ENCODE measurements around the gene CAV1.

Gene CAV1

DNA sequence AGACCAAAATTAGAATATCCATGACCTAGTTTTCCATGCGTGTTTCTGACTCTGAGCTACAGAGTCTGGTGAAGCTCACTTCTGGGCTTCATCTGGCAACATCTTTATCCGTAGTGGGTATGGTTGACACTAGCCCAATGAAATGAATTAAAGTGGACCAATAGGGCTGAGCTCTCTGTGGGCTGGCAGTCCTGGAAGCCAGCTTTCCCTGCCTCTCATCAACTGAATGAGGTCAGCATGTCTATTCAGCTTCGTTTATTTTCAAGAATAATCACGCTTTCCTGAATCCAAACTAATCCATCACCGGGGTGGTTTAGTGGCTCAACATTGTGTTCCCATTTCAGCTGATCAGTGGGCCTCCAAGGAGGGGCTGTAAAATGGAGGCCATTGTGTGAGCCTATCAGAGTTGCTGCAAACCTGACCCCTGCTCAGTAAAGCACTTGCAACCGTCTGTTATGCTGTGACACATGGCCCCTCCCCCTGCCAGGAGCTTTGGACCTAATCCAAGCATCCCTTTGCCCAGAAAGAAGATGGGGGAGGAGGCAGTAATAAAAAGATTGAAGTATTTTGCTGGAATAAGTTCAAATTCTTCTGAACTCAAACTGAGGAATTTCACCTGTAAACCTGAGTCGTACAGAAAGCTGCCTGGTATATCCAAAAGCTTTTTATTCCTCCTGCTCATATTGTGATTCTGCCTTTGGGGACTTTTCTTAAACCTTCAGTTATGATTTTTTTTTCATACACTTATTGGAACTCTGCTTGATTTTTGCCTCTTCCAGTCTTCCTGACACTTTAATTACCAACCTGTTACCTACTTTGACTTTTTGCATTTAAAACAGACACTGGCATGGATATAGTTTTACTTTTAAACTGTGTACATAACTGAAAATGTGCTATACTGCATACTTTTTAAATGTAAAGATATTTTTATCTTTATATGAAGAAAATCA lies 35.5 kb downstream of the CAV1 start:
- H3K36me3 ChIP-seq (ENCODE audit: control insufficient read depth in 1 of 2, insufficient read depth in 2 of 2, low read depth in 1 of 2, low read length in 2 of 2), result peaks cover 6 to 59% of the 10 kb centered on the region in 2 experiments
- no peak overlapping the region for H3K27ac ChIP-seq (ENCODE audit: low read length, poor library complexity, severe bottlenecking)
- H4K8ac ChIP-seq (ENCODE audit: low read length), result no peak overlapping the region
- H2BK5ac ChIP-seq (ENCODE audit: low read depth, low read length, poor library complexity, severe bottlenecking), result no peak overlapping the region
- WGBS, result 84% methylated on average over 5 of the region's 7 CpGs
- H3K4me3 ChIP-seq (ENCODE audit: insufficient read depth in 1 of 2, low read depth in 1 of 2, low read length in 2 of 2), result no peak overlapping the region
- no peak overlapping the region for H3K4ac ChIP-seq (ENCODE audit: low read depth in 1 of 2, low read length in 2 of 2)
- H3K79me1 ChIP-seq (replicated peaks; ENCODE audit: low read length, poor library complexity, severe bottlenecking), result peaks cover 9% of the 10 kb centered on the region
- peak overlapping the region; percentile 33 for H3K9ac ChIP-seq (ENCODE audit: low read length)
- H3K14ac ChIP-seq (ENCODE audit: low read length in 2 of 2), result no peak overlapping the region
- no peak overlapping the region for H2BK15ac ChIP-seq (ENCODE audit: low read depth, poor library complexity, severe bottlenecking)
- no peak overlapping the region for H4K91ac ChIP-seq (ENCODE audit: low read length)
- peaks cover 2% of the 10 kb centered on the region for H3K4me1 ChIP-seq (ENCODE audit: control insufficient read depth, insufficient read depth, low read depth, low read length)
- no peaks in the 10 kb centered on the region for H3K27me3 ChIP-seq (ENCODE audit: control insufficient read depth in 1 of 2, insufficient read depth in 1 of 2, low read length in 2 of 2)
- no peaks in the 10 kb centered on the region for H3K9me3 ChIP-seq (ENCODE audit: control insufficient read depth, low read length)
- DNase-seq, result no peak
- no peak overlapping the region for H3K4me2 ChIP-seq (ENCODE audit: low read length, poor library complexity, severe bottlenecking)
- no peak overlapping the region for H3K18ac ChIP-seq (ENCODE audit: low read depth in 1 of 2, low read length in 2 of 2)
- no peak overlapping the region for H3K23ac ChIP-seq (ENCODE audit: low read length in 2 of 2)
- H2BK120ac ChIP-seq (ENCODE audit: low read depth, low read length), result no peak overlapping the region
- no peak overlapping the region for H2AFZ ChIP-seq (ENCODE audit: low read depth, low read length)
- no peak overlapping the region for H2AK5ac ChIP-seq (ENCODE audit: low read length, severe bottlenecking)
- H2BK12ac ChIP-seq (ENCODE audit: low read length in 2 of 2), result no peak overlapping the region

DNA sequence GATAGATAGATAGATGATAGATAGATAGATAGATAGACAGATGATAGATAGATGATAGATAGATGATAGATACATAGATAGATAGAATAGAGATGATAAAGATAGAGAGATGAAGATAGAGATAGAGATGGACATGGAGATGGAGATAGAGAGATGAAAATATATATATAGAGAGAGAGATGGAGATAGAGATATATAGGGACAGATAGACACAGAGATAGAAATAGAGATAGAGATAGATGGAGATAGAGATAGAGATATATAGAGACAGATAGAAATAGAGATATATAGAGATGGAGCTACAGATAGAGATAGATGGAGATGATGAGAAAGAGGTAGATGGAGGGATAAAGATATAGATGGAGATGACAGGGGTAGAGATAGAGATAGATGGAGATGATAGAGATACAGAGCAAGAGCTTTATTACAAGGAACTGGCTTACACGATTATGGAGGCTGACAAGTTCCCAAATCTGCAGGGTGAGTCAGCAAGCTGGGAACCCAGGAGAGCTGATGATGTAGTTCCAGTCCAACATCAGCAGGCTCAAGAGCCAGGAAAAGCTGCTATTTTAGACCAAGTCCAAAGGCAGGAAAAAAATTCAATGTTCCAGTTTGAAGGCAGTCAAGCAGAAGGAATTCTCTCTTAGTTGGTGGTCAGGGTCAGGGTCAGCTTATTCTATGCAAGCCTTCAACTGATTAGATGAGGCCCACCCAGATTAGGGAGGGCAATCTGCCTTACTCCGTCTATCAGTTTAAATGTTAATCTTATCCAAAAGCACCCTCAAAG lies 37.1 kb downstream of the CAV1 start:
- H3K9me3 ChIP-seq (ENCODE audit: control insufficient read depth, low read length), result no peaks in the 10 kb centered on the region
- 84% methylated on average over 2 of the region's 2 CpGs for WGBS

DNA sequence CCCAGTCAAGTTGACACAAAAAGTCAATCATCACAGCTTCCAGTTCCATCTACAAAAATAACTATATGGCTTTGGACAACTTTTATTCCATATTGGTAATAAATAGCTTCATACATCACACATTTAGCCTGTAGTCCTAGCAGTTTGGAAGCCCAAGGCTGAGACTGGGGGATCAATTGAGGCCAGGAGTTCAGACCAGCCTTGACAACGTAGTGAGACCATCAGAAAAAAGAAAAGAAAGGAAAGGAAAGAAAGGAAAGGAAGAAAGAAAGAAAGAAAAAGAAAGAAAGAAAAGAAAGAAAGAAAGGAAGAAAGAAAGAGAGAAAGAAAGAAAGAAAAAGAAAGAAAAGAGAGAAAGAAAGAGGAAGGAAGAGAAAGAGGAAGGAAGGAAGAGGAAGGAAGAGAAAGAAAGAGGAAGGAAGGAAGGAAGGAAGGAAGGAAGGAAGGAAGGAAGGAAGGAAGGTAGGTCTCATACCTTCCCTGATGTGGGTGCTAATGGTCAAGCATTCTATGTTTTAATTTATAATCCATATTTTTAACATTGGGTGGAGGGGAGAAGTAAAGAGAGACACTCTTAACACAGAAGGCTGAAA lies 37.8 kb downstream of the CAV1 start:
- Histone ChIP-seq H3K14ac (ENCODE audit: low read length in 2 of 2) (no peak overlapping the region), H4K91ac (ENCODE audit: low read length) (no peak overlapping the region), H3K9ac (ENCODE audit: low read length) (peak overlapping the region; percentile 10), H2BK5ac (ENCODE audit: low read depth, low read length, poor library complexity, severe bottlenecking) (no peak overlapping the region), H3K23ac (ENCODE audit: low read length in 2 of 2) (no peak overlapping the region), H3K4me2 (ENCODE audit: low read length, poor library complexity, severe bottlenecking) (no peak overlapping the region), H2BK120ac (ENCODE audit: low read depth, low read length) (no peak overlapping the region), H3K36me3 (ENCODE audit: control insufficient read depth in 1 of 2, insufficient read depth in 2 of 2, low read depth in 1 of 2, low read length in 2 of 2) (peaks cover 6 to 39% of the 10 kb centered on the region in 2 experiments), H3K4me1 (ENCODE audit: control insufficient read depth, insufficient read depth, low read depth, low read length) (peaks cover 2% of the 10 kb centered on the region), H3K79me1 (replicated peaks; ENCODE audit: low read length, poor library complexity, severe bottlenecking) (peaks cover 7% of the 10 kb centered on the region), H3K4me3 (ENCODE audit: insufficient read depth in 1 of 2, low read depth in 1 of 2, low read length in 2 of 2) (no peak overlapping the region), H2BK12ac (ENCODE audit: low read length in 2 of 2) (no peak overlapping the region), H3K27me3 (ENCODE audit: control insufficient read depth in 1 of 2, insufficient read depth in 1 of 2, low read length in 2 of 2) (no peaks in the 10 kb centered on the region), H3K27ac (ENCODE audit: low read length, poor library complexity, severe bottlenecking) (no peak overlapping the region), H2AK5ac (ENCODE audit: low read length, severe bottlenecking) (no peak overlapping the region), H3K9me3 (ENCODE audit: control insufficient read depth, low read length) (no peaks in the 10 kb centered on the region), H3K18ac (ENCODE audit: low read depth in 1 of 2, low read length in 2 of 2) (no peak overlapping the region), H2BK15ac (ENCODE audit: low read depth, poor library complexity, severe bottlenecking) (no peak overlapping the region), H4K8ac (ENCODE audit: low read length) (no peak overlapping the region), H3K4ac (ENCODE audit: low read depth in 1 of 2, low read length in 2 of 2) (no peak overlapping the region), H2AFZ (ENCODE audit: low read depth, low read length) (no peak overlapping the region)
- no peak for DNase-seq
- 94% methylated on average over 1 of the region's 1 CpG for whole genome bisulfite sequencing

More for the DNA sequence above, 37.1 kb downstream of the CAV1 start:
- H3K4ac ChIP-seq (ENCODE audit: low read depth in 1 of 2, low read length in 2 of 2), result no peak overlapping the region
- H3K27me3 ChIP-seq (ENCODE audit: control insufficient read depth in 1 of 2, insufficient read depth in 1 of 2, low read length in 2 of 2), result no peaks in the 10 kb centered on the region
- H3K27ac ChIP-seq (ENCODE audit: low read length, poor library complexity, severe bottlenecking), result no peak overlapping the region
- H3K14ac ChIP-seq (ENCODE audit: low read length in 2 of 2), result no peak overlapping the region
- H2BK12ac ChIP-seq (ENCODE audit: low read length in 2 of 2), result no peak overlapping the region
- no peak overlapping the region for H4K8ac ChIP-seq (ENCODE audit: low read length)
- H3K79me1 ChIP-seq (replicated peaks; ENCODE audit: low read length, poor library complexity, severe bottlenecking), result peaks cover 9% of the 10 kb centered on the region
- H3K9ac ChIP-seq (ENCODE audit: low read length), result peak overlapping the region; percentile 10
- no peak overlapping the region for H2BK120ac ChIP-seq (ENCODE audit: low read depth, low read length)
- peaks cover 6 to 46% of the 10 kb centered on the region in 2 experiments for H3K36me3 ChIP-seq (ENCODE audit: control insufficient read depth in 1 of 2, insufficient read depth in 2 of 2, low read depth in 1 of 2, low read length in 2 of 2)
- H2BK5ac ChIP-seq (ENCODE audit: low read depth, low read length, poor library complexity, severe bottlenecking), result no peak overlapping the region
- no peak overlapping the region for H2BK15ac ChIP-seq (ENCODE audit: low read depth, poor library complexity, severe bottlenecking)
- no peak overlapping the region for H3K23ac ChIP-seq (ENCODE audit: low read length in 2 of 2)
- no peak overlapping the region for H2AFZ ChIP-seq (ENCODE audit: low read depth, low read length)
- H3K4me3 ChIP-seq (ENCODE audit: insufficient read depth in 1 of 2, low read depth in 1 of 2, low read length in 2 of 2), result no peak overlapping the region
- no peak for DNase-seq
- H3K4me2 ChIP-seq (ENCODE audit: low read length, poor library complexity, severe bottlenecking), result no peak overlapping the region
- H3K18ac ChIP-seq (ENCODE audit: low read depth in 1 of 2, low read length in 2 of 2), result no peak overlapping the region
- H2AK5ac ChIP-seq (ENCODE audit: low read length, severe bottlenecking), result no peak overlapping the region
- H3K4me1 ChIP-seq (ENCODE audit: control insufficient read depth, insufficient read depth, low read depth, low read length), result peaks cover 2% of the 10 kb centered on the region
- H4K91ac ChIP-seq (ENCODE audit: low read length), result no peak overlapping the region

DNA sequence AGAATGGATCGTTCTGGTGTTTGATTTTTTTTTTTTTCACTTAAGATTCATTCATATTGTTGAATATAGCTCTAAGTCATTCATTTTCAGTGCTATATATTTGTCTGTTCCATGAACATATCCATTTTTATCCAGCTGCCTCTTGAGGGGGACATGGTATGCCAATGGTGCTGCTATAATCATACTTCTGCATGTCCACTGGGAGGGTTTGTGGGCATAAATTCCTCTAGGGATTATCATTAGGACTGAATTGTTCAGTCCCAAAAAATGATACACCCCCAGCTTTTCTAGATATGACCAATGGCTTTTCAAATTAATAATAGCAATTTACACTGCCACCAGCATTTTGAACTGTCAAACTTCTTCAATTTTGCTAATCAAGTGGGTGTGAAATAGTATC lies 41.1 kb downstream of the CAV1 start:
- no peak overlapping the region for H3K27ac ChIP-seq (ENCODE audit: low read length, poor library complexity, severe bottlenecking)
- no peak overlapping the region for H2BK120ac ChIP-seq (ENCODE audit: low read depth, low read length)
- peak overlapping the region; percentile 24 for H3K9ac ChIP-seq (ENCODE audit: low read length)
- H3K4me3 ChIP-seq (ENCODE audit: insufficient read depth in 1 of 2, low read depth in 1 of 2, low read length in 2 of 2), result no peak overlapping the region
- no peaks in the 10 kb centered on the region for H3K79me1 ChIP-seq (replicated peaks; ENCODE audit: low read length, poor library complexity, severe bottlenecking)
- peaks cover 0 to 5% of the 10 kb centered on the region in 2 experiments for H3K36me3 ChIP-seq (ENCODE audit: control insufficient read depth in 1 of 2, insufficient read depth in 2 of 2, low read depth in 1 of 2, low read length in 2 of 2)
- no peak overlapping the region for H3K14ac ChIP-seq (ENCODE audit: low read length in 2 of 2)
- H3K4me1 ChIP-seq (ENCODE audit: control insufficient read depth, insufficient read depth, low read depth, low read length), result no peaks in the 10 kb centered on the region
- WGBS, result no CpG with 5 or more reads among the region's 1 CpG
- H2AFZ ChIP-seq (ENCODE audit: low read depth, low read length), result no peak overlapping the region
- H3K18ac ChIP-seq (ENCODE audit: low read depth in 1 of 2, low read length in 2 of 2), result no peak overlapping the region
- no peak overlapping the region for H4K91ac ChIP-seq (ENCODE audit: low read length)
- H2BK5ac ChIP-seq (ENCODE audit: low read depth, low read length, poor library complexity, severe bottlenecking), result no peak overlapping the region
- H3K4me2 ChIP-seq (ENCODE audit: low read length, poor library complexity, severe bottlenecking), result no peak overlapping the region
- no peak overlapping the region for H3K23ac ChIP-seq (ENCODE audit: low read length in 2 of 2)
- no peak overlapping the region for H2BK15ac ChIP-seq (ENCODE audit: low read depth, poor library complexity, severe bottlenecking)
- H2AK5ac ChIP-seq (ENCODE audit: low read length, severe bottlenecking), result no peak overlapping the region
- no peaks in the 10 kb centered on the region for H3K9me3 ChIP-seq (ENCODE audit: control insufficient read depth, low read length)
- H4K8ac ChIP-seq (ENCODE audit: low read length), result no peak overlapping the region
- DNase-seq, result no peak
- H3K27me3 ChIP-seq (ENCODE audit: control insufficient read depth in 1 of 2, insufficient read depth in 1 of 2, low read length in 2 of 2), result no peaks in the 10 kb centered on the region
- H3K4ac ChIP-seq (ENCODE audit: low read depth in 1 of 2, low read length in 2 of 2), result no peak overlapping the region
- no peak overlapping the region for H2BK12ac ChIP-seq (ENCODE audit: low read length in 2 of 2)

Measured in mesenchymal stem cell (in vitro differentiated cells and primary cell).